Stomach (tissue), 4 donors: ENCODE measurements around the gene SIRT1.

Experiments
- CTCF ChIP-seq, 7 experiments: fragments of 450-650 bp in 4 of 7; fragments of 200-600 bp in 3 of 7; sonication (generic) in 3 of 7; IDR thresholded peaks; one replicate each; pipeline ENCODE4 v1.5.1; 2016 to 2019; ENCODE audit warnings: antibody characterized with exemption in 7 of 7, control low read depth in 2 of 7, mild to moderate bottlenecking in 1 of 7
- EP300 ChIP-seq: sonication (generic); formaldehyde crosslinking; IDR thresholded peaks from one replicate; pipeline ENCODE4 v1.6.1; 2017; ENCODE audit warnings: antibody characterized with exemption
- POLR2A ChIP-seq, 4 donors: fragments of 450-650 bp; IDR thresholded peaks; one replicate each; pipeline ENCODE4 v1.6.1; 2016; ENCODE audit warnings: antibody characterized with exemption in 4 of 4, control low read depth in 2 of 4, mild to moderate bottlenecking in 1 of 4, moderate library complexity in 1 of 4
- POLR2AphosphoS5 ChIP-seq, 3 donors: sonication (generic); formaldehyde crosslinking; IDR thresholded peaks; one replicate each; pipeline ENCODE4 v1.6.1; 2016; ENCODE audit warnings: antibody characterized with exemption in 3 of 3

GRCh38 chr10:67884313-67884841, at the start of gene SIRT1:
- TF ChIP-seq EP300 = no peak
- TF ChIP-seq CTCF (IDR thresholded peaks at IDR 0.05) = no peak
- peak in 2 of 4 donors; percentile 31 to 64 for TF ChIP-seq POLR2A (IDR thresholded peaks at IDR 0.05)
- TF ChIP-seq POLR2AphosphoS5 (IDR thresholded peaks at IDR 0.05) = peak; percentile 97 to 99 (median 99)
